HG02973 (cell line): Measurements from ENCODE around the gene DENND6B.

ENCODE experiments used
- ATAC-seq: cut with Tn5 transposase; IDR thresholded peaks from one replicate; pipeline ENCODE4 v1.9.1; 2021; ENCODE audit warnings: moderate library complexity; ENCODE audit not compliant: unreplicated experiment

DENND6B gene

DNA sequence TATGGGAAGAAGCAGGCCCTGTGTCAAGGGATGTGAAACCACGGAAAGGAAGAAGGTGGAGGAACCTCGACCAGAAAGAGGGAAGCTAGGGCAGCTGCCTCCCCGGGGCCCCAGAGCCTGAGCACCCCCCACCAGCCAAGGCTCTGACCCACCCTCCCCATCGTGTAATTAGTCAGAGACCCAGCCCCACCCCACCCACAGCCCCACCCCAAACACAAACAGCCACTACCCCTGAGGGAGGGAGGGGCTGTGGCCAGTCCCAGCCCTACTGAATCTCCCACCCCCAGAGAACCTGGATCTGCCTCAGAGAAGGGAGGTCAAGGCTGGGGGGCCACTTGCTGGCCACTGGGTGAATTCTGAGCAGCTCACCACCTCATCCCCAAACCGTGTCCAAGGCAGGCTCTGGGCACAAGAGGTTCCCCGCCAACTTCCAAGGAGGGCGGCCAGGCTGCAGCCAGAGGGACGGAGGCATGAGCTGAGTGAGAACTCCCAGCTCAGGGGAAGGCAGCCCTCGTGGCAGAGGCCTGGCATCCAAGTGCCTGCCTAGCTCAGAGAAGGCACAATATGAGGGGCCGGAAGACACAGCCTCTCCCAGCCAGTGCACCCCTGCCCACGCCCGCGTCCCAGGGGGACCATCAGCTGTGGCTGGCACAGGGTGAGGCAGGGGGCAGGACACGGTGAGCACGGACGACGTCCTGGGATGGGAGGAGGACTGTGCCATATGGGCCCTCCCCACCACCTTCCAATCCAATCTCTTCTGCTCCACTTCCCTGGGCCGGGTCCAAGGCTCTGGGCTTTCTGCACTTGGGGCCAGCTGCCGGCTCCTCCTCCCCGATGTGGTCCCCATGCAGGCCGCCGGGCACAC lies 22.1 kb downstream of the DENND6B start:
- no peak for ATAC-seq

- no peak for ATAC-seq
Observed at GRCh38 chr22:50303848-50304527, 22.8 kb downstream of the DENND6B start.

DNA sequence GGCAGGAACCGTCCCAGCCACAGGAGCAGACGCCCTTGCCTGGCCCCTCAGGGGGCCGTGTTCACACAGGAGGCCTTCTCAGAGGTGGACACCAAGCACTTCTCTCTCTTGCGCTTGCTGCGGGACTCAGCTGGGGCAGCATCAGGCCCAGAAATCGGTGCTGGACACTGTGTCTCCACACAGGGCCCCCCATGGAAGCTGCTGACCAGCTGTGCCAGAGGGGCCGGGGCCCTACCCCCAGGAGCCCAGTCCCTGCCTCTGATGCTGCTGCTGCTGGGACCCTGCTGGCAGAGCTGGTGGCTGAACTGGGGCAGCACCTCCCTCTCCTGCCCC lies 23.3 kb downstream of the DENND6B start:
- ATAC-seq, result no peak

- no peak for ATAC-seq
Observed at GRCh38 chr22:50302564-50302963, 24.2 kb downstream of the DENND6B start.

GRCh38 chr22:50302041-50302541 lies 24.7 kb downstream of the DENND6B start:
- ATAC-seq, result no peak

DNA sequence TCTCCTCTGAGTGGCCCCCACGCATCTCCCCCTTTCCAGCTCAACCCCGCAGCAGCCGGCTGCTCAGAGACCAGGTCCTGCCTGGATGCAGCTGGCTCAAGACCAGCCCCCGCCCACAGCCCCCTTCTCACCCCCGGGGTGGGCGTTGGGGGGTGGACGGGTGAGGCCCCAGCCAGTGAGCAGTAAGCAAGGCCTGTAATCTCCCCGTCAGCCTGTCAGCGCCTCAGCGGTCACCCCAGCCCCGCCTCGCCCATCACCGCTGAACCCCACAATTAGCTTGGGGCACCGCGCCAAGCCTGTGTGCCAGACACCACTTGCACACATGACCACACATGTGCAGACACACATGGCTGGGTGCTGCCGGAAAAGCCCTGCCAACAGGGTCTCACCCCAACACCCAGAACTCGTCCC lies 25.2 kb downstream of the DENND6B start:
- ATAC-seq, result no peak

DNA sequence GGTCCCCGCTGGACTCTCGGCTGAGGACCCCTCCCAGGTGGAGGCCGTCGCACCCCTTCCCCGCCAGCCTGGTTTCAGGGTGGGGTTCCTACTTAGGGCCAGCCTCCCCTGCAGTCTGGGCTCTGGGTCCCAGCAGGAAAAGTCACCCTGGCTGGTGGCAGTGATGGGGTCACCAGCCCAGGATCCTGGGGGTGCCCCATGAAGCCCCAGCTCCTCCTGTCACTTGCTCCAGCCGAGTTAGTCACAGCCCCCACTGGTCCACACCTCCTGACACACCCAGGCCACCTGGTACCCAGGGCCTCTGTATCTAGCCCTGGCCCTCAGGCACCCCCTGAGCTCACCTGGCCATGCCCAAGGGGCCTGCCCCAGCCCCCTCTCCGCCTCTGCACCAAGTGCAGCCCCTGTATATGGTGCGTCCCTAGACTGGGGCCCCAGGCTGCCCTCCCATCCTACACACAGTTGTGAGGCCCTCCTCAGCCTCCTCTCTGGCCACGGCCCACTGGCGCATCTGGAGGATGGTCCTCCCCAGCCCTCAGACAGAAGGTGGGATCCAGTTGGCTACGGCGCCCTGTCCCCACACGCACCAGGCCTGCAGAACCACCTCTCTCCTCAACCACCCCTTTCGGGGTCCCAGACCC lies 26.1 kb downstream of the DENND6B start:
- no peak for ATAC-seq

- no peak for ATAC-seq
Observed at GRCh38 chr22:50299785-50300619, 26.8 kb downstream of the DENND6B start.

DNA sequence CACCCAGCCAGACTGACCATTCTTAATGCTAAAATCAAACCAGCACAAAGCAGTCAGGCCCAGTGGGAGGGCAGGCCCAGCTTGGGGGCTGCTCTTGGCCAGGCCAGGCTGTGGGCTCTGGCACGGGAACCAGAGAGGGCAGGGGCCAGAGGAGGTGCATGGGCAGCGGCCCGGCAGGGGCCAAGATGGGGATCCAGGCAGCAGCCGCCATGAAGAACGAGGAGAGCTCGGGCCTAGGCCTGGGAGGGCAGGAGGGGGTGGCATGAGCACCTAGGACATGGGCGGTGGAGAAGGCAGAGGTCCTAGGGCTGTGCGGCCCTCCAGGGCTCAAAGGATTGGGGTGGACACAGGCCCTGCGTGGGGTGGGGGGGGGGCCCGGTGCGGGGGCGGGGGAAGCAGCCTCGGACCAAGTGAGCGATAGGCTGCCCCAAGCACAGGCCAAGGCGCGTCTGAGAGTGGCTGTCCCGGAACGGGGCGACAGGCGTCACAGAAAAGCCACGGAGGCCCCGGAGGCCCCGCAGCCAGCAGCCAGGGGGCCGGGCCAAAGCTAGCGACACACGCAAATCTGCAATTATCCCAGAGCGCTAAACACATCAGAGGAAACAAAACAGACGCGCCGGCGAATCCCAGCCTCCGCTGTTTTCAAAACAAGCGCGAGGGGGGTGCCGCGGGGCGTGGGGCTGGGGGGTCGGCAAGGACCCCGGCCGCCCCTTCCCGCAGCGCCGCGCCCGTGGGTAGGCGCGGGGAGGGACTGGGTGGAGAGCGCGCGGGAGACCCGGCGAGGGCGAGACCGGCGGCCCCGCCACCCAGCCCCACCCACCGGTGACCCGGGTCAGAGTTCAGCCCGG lies 27.7 kb downstream of the DENND6B start:
- no peak for ATAC-seq

- no peak for ATAC-seq
Observed at GRCh38 chr22:50298266-50298637, 28.6 kb downstream of the DENND6B start.

GRCh38 chr22:50297510-50298265 lies 29.1 kb downstream of the DENND6B start:
- no peak for ATAC-seq

DNA sequence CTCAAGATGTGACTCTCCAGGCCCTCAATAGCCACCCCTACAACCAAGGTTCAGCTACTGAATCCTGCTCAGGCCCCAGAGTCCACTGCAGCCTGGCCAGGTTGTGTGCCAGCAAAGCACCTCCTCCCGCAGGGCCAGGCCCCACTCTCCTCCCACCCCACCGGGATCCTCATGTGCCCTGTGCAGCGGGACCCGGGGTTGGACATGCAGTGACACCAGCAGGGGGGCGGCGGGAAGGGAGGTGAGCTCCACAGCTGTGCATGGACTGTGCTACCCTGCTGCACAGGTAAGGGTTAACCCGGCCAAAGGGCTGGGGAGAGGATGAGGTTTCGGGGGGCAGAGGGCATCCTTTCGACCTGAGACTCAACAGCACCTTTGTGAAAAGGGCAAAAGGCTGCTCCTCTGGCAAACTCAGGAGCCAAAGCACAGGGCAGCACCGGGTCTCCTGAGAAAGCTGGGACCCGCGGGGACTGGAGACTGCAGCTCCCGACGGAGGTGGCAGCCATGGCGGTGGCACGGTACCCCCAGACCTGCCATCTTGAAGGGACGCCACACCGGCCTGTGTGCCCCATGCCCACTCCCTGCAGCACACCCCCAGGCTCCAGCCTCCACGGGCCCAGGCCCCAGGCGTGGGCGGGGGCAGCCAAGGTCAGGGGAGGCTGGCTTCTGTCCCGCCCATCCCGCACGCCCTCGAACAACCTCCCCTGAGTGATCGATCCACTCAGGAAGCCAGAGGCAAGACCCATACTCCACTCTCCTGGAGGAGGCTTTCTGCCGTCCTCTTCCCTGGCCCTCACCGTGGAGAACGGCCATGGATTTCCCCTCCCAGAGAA lies 29.9 kb downstream of the DENND6B start:
- ATAC-seq, result no peak

GRCh38 chr22:50294319-50294656 lies 32.5 kb downstream of the DENND6B start:
- no peak for ATAC-seq

DNA sequence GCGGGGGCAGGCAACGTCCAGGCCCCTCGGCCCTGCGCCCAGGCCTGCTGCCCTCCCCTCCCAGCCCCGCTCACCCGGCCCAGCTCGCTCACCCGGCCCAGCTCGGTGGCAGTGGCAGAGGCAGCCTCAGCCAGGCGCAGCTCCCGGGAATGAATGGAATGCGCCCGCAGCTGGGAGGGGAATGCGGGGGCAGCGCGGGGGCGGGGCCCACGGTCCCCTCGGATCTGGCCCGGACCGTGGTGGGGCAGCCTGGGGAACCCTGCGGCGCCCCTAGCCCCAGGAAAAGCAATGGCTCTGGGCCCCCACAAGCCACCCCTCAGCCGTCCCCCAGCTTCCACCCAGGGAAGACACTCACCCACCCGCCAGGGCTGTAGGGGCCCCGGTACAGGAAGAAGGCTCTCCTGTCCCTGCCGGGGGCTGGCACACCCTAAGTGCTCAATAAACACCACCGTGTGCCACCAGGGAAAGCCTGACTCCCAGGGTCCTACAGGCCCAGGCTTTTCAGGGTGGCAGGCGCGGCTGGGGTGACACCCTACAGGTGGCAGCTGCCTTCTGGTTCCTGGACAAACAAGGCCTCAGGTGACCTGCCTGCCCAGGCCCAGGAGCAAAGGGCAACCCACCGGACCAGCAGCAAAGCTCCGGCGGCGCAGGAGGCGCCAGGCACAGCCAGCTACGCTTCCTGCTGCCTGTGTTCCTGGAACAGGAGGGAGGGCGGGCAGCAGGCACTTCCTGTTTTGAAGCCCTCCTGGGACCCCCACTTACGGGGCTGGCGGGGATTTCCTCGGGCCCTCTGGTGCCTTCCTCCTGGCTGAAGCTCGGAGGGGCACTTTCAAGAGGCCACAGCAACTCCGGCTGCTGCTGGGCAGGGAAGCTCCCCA lies 33.1 kb downstream of the DENND6B start:
- ATAC-seq, result no peak

- no peak for ATAC-seq
Observed at GRCh38 chr22:50292643-50293440, 34.0 kb downstream of the DENND6B start.

- ATAC-seq, result no peak
Observed at GRCh38 chr22:50289942-50290630, 36.7 kb downstream of the DENND6B start.
